Liver (tissue), 9 donors: ENCODE results near the gene TSC22D2. TPM values are rescaled to one million over a fixed set of nuclear protein-coding genes. Genes with fewer than 3 reads are reported as not detected.

Experiments used
- DNase-seq: peaks from one replicate; pipeline ENCODE4 v3.0.0-alpha.2; 2017; ENCODE audit warnings: low spot score
- H3K27ac ChIP-seq, 2 donors: one replicate each; pipeline ENCODE4 v1.7.0; 2013; ENCODE audit warnings: inconsistent platforms in 2 of 2, low read length in 2 of 2, control low read depth in 1 of 2, low read depth in 1 of 2, mild to moderate bottlenecking in 1 of 2
- H3K27me3 ChIP-seq, 4 donors: one replicate each; pipeline versions ENCODE4 v1.6.1 to v1.7.0; 2013; ENCODE audit warnings: low read length in 3 of 4, inconsistent platforms in 1 of 4, mild to moderate bottlenecking in 1 of 4, moderate library complexity in 1 of 4; ENCODE audit not compliant: control insufficient read depth in 4 of 4, insufficient read depth in 4 of 4
- H3K36me3 ChIP-seq, 4 donors: one replicate each; pipeline versions ENCODE4 v1.6.1 to v1.7.0; 2013; ENCODE audit warnings: low read length in 3 of 4, mild to moderate bottlenecking in 3 of 4, low read depth in 1 of 4, moderate library complexity in 1 of 4; ENCODE audit not compliant: control insufficient read depth in 4 of 4, insufficient read depth in 3 of 4
- H3K4me1 ChIP-seq, 4 donors: one replicate each; pipeline versions ENCODE4 v1.6.1 to v1.7.0; 2013; ENCODE audit warnings: low read length in 3 of 4, mild to moderate bottlenecking in 3 of 4, moderate library complexity in 1 of 4; ENCODE audit not compliant: control insufficient read depth in 4 of 4, insufficient read depth in 4 of 4
- H3K4me3 ChIP-seq, 3 donors: one replicate each; pipeline versions ENCODE4 v1.6.1 to v1.7.0; 2013; ENCODE audit warnings: low read length in 3 of 3, control low read depth in 1 of 3, low read depth in 1 of 3, mild to moderate bottlenecking in 1 of 3
- H3K9ac ChIP-seq, 2 donors: one replicate each; pipeline ENCODE4 v1.7.0; 2013; ENCODE audit warnings: low read length in 2 of 2, mild to moderate bottlenecking in 2 of 2, moderate library complexity in 2 of 2, control low read depth in 1 of 2, low read depth in 1 of 2
- H3K9me3 ChIP-seq, 4 donors: one replicate each; pipeline versions ENCODE4 v1.6.1 to v1.7.0; 2013; ENCODE audit warnings: low read length in 3 of 4; ENCODE audit not compliant: control insufficient read depth in 4 of 4
- ATF3 ChIP-seq: IDR thresholded peaks from 2 replicates; pipeline ENCODE4 v1.6.1; 2016; ENCODE audit warnings: antibody characterized with exemption
- CTCF ChIP-seq: fragments of 150-350 bp; IDR thresholded peaks from 2 replicates; pipeline ENCODE4 v1.5.1; 2017; ENCODE audit warnings: improper control_type of control experiment, low read depth, low read length; ENCODE audit not compliant: missing input control
- EGR1 ChIP-seq, 2 donors: IDR thresholded peaks; 2 replicates each; pipeline ENCODE4 v1.6.1; 2016 to 2018; ENCODE audit warnings: antibody characterized with exemption in 2 of 2, low read depth in 2 of 2
- FOXA1 ChIP-seq: IDR thresholded peaks from 2 replicates; pipeline ENCODE4 v1.6.1; 2016; ENCODE audit warnings: antibody characterized with exemption
- FOXA2 ChIP-seq: IDR thresholded peaks from 2 replicates; pipeline ENCODE4 v1.6.1; 2016; ENCODE audit warnings: antibody characterized with exemption
- GABPA ChIP-seq, 2 donors: IDR thresholded peaks in 1 of 2; conservative IDR thresholded peaks in 1 of 2; 2 replicates each; pipeline ENCODE4 v1.6.1; 2016; ENCODE audit warnings: antibody characterized with exemption in 2 of 2, mild to moderate bottlenecking in 1 of 2, moderate library complexity in 1 of 2
- HNF4A ChIP-seq, 2 donors: conservative IDR thresholded peaks; 2 replicates each; pipeline ENCODE4 v1.6.1; 2016; ENCODE audit warnings: antibody characterized with exemption in 2 of 2, mild to moderate bottlenecking in 2 of 2
- HNF4G ChIP-seq: IDR thresholded peaks from 2 replicates; pipeline ENCODE4 v1.6.1; 2016; ENCODE audit warnings: antibody characterized with exemption
- JUND ChIP-seq, 2 donors: IDR thresholded peaks; 2 replicates each; pipeline ENCODE4 v1.6.1; 2016; ENCODE audit warnings: antibody characterized with exemption in 2 of 2
- MAX ChIP-seq: IDR thresholded peaks from 2 replicates; pipeline ENCODE4 v1.6.1; 2016; ENCODE audit warnings: antibody characterized with exemption
- NR2F2 ChIP-seq: IDR thresholded peaks from 2 replicates; pipeline ENCODE4 v1.6.1; 2016; ENCODE audit warnings: antibody characterized with exemption
- RAD21 ChIP-seq, 2 donors: IDR thresholded peaks; 2 replicates each; pipeline ENCODE4 v1.6.1; 2016; ENCODE audit warnings: antibody characterized with exemption in 2 of 2, mild to moderate bottlenecking in 2 of 2
- REST ChIP-seq: IDR thresholded peaks from 2 replicates; pipeline ENCODE4 v1.6.1; 2016; ENCODE audit warnings: antibody characterized with exemption, mild to moderate bottlenecking
- RXRA ChIP-seq, 2 donors: IDR thresholded peaks; 2 replicates each; pipeline ENCODE4 v1.6.1; 2017 to 2018; ENCODE audit warnings: antibody characterized with exemption in 2 of 2, mild to moderate bottlenecking in 1 of 2
- SP1 ChIP-seq: IDR thresholded peaks from 2 replicates; pipeline ENCODE4 v1.6.1; 2018; ENCODE audit warnings: antibody characterized with exemption, mild to moderate bottlenecking
- TAF1 ChIP-seq: conservative IDR thresholded peaks from 2 replicates; pipeline ENCODE4 v1.6.1; 2016; ENCODE audit warnings: antibody characterized with exemption, mild to moderate bottlenecking
- YY1 ChIP-seq: IDR thresholded peaks from 2 replicates; pipeline ENCODE4 v1.6.1; 2016; ENCODE audit warnings: antibody characterized with exemption, mild to moderate bottlenecking
- ZBTB33 ChIP-seq: IDR thresholded peaks from 2 replicates; pipeline ENCODE4 v1.6.1; 2016; ENCODE audit warnings: antibody characterized with exemption
- whole genome bisulfite sequencing: extraction: QIAGEN DNeasy Blood & Tissue Kit; methylation state at CpG from one replicate; pipeline ENCODE4 v1.1.7; 2013; 5-methylcytosine and 5-hydroxymethylcytosine counted together
- polyA plus RNA-seq, 2 donors: library from polyadenylated mRNA; stranded (reverse) in 1 of 2; unstranded in 1 of 2; fragments of 200-250 nt in 1 of 2; fragments of >200 nt in 1 of 2; fragmentation: Nextera tagmentation in 1 of 2; extraction: Ambion mirVana in 1 of 2; gene quantifications; one replicate each; pipeline versions ENCODE4 v1.2.1 to v1.2.3, GENCODE V29; 2013 to 2015
- total RNA-seq, 2 donors: library from RNA; depleted of rRNA; stranded (reverse); fragments of >200 nt; gene quantifications; one replicate each; pipeline ENCODE4 v1.2.3, GENCODE V29; 2014
- donor health status: healthy.
- donor health status: healthy.
- donor health status: healthy.
- donor health status: healthy.
- donor health status: healthy.

Gene TSC22D2
- total and polyA plus RNA-seq, 4 donors = 4.0 to 9.6 (median 7.8) TPM

- H3K27ac ChIP-seq = peak overlapping the region in 1 of 2 donors; percentile 45
- no peaks in the 10 kb centered on the region for H3K27me3 ChIP-seq
- DNase-seq = no peak
- peaks cover 0 to 8% (median 2%) of the 10 kb centered on the region in 4 donors for H3K4me1 ChIP-seq
- TF ChIP-seq FOXA1 (no peak), ATF3 (no peak), SP1 (no peak), JUND (IDR thresholded peaks at IDR 0.05) (no peak), EGR1 (IDR thresholded peaks at IDR 0.05; ENCODE audit: low read depth in 2 of 2) (no peak), ZBTB33 (no peak), HNF4G (no peak)
- H3K36me3 ChIP-seq = no peaks in the 10 kb centered on the region
- no peak overlapping the region for H3K4me3 ChIP-seq
- H3K9ac ChIP-seq = no peak overlapping the region
- 93% methylated on average over 2 of the region's 2 CpGs for WGBS
- no peaks in the 10 kb centered on the region for H3K9me3 ChIP-seq
These were observed 44.7 kb upstream of the TSC22D2 start for GRCh38 chr3:150363420-150363819.

GRCh38 chr3:150365132-150365604 lies 42.9 kb upstream of the TSC22D2 start:
- Histone ChIP-seq H3K27ac (no peak overlapping the region), H3K27me3 (no peaks in the 10 kb centered on the region), H3K36me3 (no peaks in the 10 kb centered on the region), H3K9me3 (no peaks in the 10 kb centered on the region), H3K4me1 (peaks cover 0 to 8% (median 2%) of the 10 kb centered on the region in 4 donors), H3K9ac (no peak overlapping the region), H3K4me3 (no peak overlapping the region)
- no peak for TF ChIP-seq NR2F2
- TF ChIP-seq FOXA1 = no peak
- no peak for TF ChIP-seq RXRA (IDR thresholded peaks at IDR 0.05)
- TF ChIP-seq HNF4G = no peak
- no peak for TF ChIP-seq ATF3
- TF ChIP-seq JUND (IDR thresholded peaks at IDR 0.05) = no peak
- TF ChIP-seq YY1 = no peak
- TF ChIP-seq ZBTB33 = no peak
- TF ChIP-seq FOXA2 = no peak
- TF ChIP-seq MAX = no peak
- no peak for TF ChIP-seq TAF1
- no peak for TF ChIP-seq REST
- no peak for TF ChIP-seq CTCF
- no peak for TF ChIP-seq GABPA (IDR thresholded peaks at IDR 0.05 in 1 of 2, conservative IDR thresholded peaks at IDR 0.05 in 1 of 2)
- TF ChIP-seq RAD21 (IDR thresholded peaks at IDR 0.05) = no peak
- no peak for TF ChIP-seq EGR1 (IDR thresholded peaks at IDR 0.05; ENCODE audit: low read depth in 2 of 2)
- no peak for TF ChIP-seq HNF4A (conservative IDR thresholded peaks at IDR 0.05)
- WGBS = 92% methylated on average over 5 of the region's 5 CpGs
- DNase-seq = no peak
